ENCODE results near the gene GSTM4. TPM values are rescaled to one million over a fixed set of nuclear protein-coding genes. Genes with fewer than 3 reads are reported as not detected.

Gene GSTM4
- total RNA-seq, 1 donor from 2014 or later = 10.7 TPM

GRCh38 chr1:109634771-109635750 is 20.8 kb upstream of the GSTM4 start:
- TF ChIP-seq CTCF (conservative IDR thresholded peaks at IDR 0.05; ENCODE audit: low read depth, low read length) = no peak
- no peak overlapping the region for H3K4me3 ChIP-seq (ENCODE audit: low read depth, low read length)
- DNase-seq (ENCODE audit: low read depth) = no peak

- no peak for DNase-seq (ENCODE audit: low read depth)
- no peak for TF ChIP-seq CTCF (conservative IDR thresholded peaks at IDR 0.05; ENCODE audit: low read depth, low read length)
- no peak overlapping the region for H3K4me3 ChIP-seq (ENCODE audit: low read depth, low read length)
These were observed 20.1 kb upstream of the GSTM4 start for GRCh38 chr1:109635862-109636200.

- TF ChIP-seq CTCF (conservative IDR thresholded peaks at IDR 0.05; ENCODE audit: low read depth, low read length) = no peak
- DNase-seq (ENCODE audit: low read depth) = no peak
- H3K4me3 ChIP-seq (ENCODE audit: low read depth, low read length) = no peak overlapping the region
These were observed 19.5 kb upstream of the GSTM4 start for GRCh38 chr1:109636201-109636952.

- no peak overlapping the region for H3K4me3 ChIP-seq (ENCODE audit: low read depth, low read length)
- no peak for DNase-seq (ENCODE audit: low read depth)
- TF ChIP-seq CTCF (conservative IDR thresholded peaks at IDR 0.05; ENCODE audit: low read depth, low read length) = no peak
These were observed 18.5 kb upstream of the GSTM4 start for GRCh38 chr1:109637446-109637845.

- DNase-seq (ENCODE audit: low read depth) = no peak
- H3K4me3 ChIP-seq (ENCODE audit: low read depth, low read length) = no peak overlapping the region
- TF ChIP-seq CTCF (conservative IDR thresholded peaks at IDR 0.05; ENCODE audit: low read depth, low read length) = no peak
These were observed 16.6 kb upstream of the GSTM4 start for GRCh38 chr1:109639063-109639840.

- no peak overlapping the region for H3K4me3 ChIP-seq (ENCODE audit: low read depth, low read length)
- DNase-seq (ENCODE audit: low read depth) = no peak
- TF ChIP-seq CTCF (conservative IDR thresholded peaks at IDR 0.05; ENCODE audit: low read depth, low read length) = no peak
These were observed 16.1 kb upstream of the GSTM4 start for GRCh38 chr1:109639841-109640184.

All from epithelial cell of proximal tubule (primary cell).